CD14-positive monocyte (primary cell): Measurements from ENCODE around the gene SMG1. TPM values are rescaled to one million over a fixed set of nuclear protein-coding genes. Genes with fewer than 3 reads are reported as not detected.

Source experiments
- DNase-seq, 3 donors: peaks; one replicate each; pipeline ENCODE4 v3.0.0-alpha.2; 2011 to 2022
- H2AFZ ChIP-seq: 2 replicates; pipeline ENCODE4 v1.6.0; 2012; ENCODE audit warnings: mild to moderate bottlenecking, low read depth, low read length, inconsistent platforms; ENCODE audit not compliant: insufficient read depth, poor library complexity, severe bottlenecking
- H3K27ac ChIP-seq, 2 donors: 1 replicate in 1 of 2; 2 replicates in 1 of 2; pipeline ENCODE4 v1.5.1; 2012 to 2013; ENCODE audit warnings: low read length in 2 of 2, control low read depth in 1 of 2, inconsistent platforms in 1 of 2, low read depth in 1 of 2, mild to moderate bottlenecking in 1 of 2
- H3K27me3 ChIP-seq, 2 donors: one replicate each; pipeline versions ENCODE4 v1.6.0 to v1.6.1; 2011 to 2013; ENCODE audit warnings: low read length in 2 of 2; ENCODE audit not compliant: control insufficient read depth in 2 of 2, insufficient read depth in 2 of 2
- H3K36me3 ChIP-seq, 2 donors: replicated peaks in 1 of 2; 1 replicate in 1 of 2; 2 replicates in 1 of 2; pipeline versions ENCODE4 v1.5.1 to v1.6.1; 2012 to 2013; ENCODE audit warnings: low read length in 2 of 2, control low read depth in 1 of 2, inconsistent platforms in 1 of 2, mild to moderate bottlenecking in 1 of 2; ENCODE audit not compliant: insufficient read depth in 2 of 2, control insufficient read depth in 1 of 2
- H3K4me1 ChIP-seq, 2 donors: 1 replicate in 1 of 2; 2 replicates in 1 of 2; pipeline versions ENCODE4 v1.5.1 to v1.6.1; 2012 to 2013; ENCODE audit warnings: low read length in 2 of 2, control low read depth in 1 of 2, inconsistent platforms in 1 of 2, mild to moderate bottlenecking in 1 of 2, moderate library complexity in 1 of 2; ENCODE audit not compliant: insufficient read depth in 2 of 2, control insufficient read depth in 1 of 2
- H3K4me2 ChIP-seq: replicated peaks from 2 replicates; pipeline ENCODE3; 2012; ENCODE audit warnings: low read length, moderate library complexity, mild to moderate bottlenecking; ENCODE audit not compliant: poor library complexity, severe bottlenecking; ENCODE audit errors: extremely low read depth
- H3K4me3 ChIP-seq, 3 experiments: fragments of 200-600 bp in 1 of 3; sonication (generic) in 1 of 3; replicated peaks in 1 of 3; 1 replicate in 2 of 3; 2 replicates in 1 of 3; pipeline ENCODE4 v1.5.1; 2011 to 2013; ENCODE audit warnings: low read length in 3 of 3, mild to moderate bottlenecking in 3 of 3, control low read depth in 2 of 3, low read depth in 2 of 3, inconsistent platforms in 1 of 3, moderate library complexity in 1 of 3
- H3K79me2 ChIP-seq: 2 replicates; pipeline ENCODE4 v1.6.0; 2012; ENCODE audit warnings: mild to moderate bottlenecking, control low read depth, inconsistent platforms, low read length, moderate library complexity; ENCODE audit not compliant: insufficient read depth
- H3K9ac ChIP-seq: 2 replicates; pipeline ENCODE4 v1.6.0; 2017; ENCODE audit warnings: low read length, mild to moderate bottlenecking; ENCODE audit not compliant: insufficient read depth, poor library complexity, severe bottlenecking
- H3K9me3 ChIP-seq, 2 donors: replicated peaks in 1 of 2; 1 replicate in 1 of 2; 2 replicates in 1 of 2; pipeline versions ENCODE4 v1.5.1 to v1.6.1; 2012 to 2013; ENCODE audit warnings: low read length in 2 of 2, control low read depth in 1 of 2; ENCODE audit not compliant: control insufficient read depth in 1 of 2, insufficient read depth in 1 of 2
- H4K20me1 ChIP-seq: 2 replicates; pipeline ENCODE4 v1.6.0; 2012; ENCODE audit warnings: mild to moderate bottlenecking, low read length, control low read depth, moderate library complexity; ENCODE audit not compliant: insufficient read depth
- H3K27ac Mint-ChIP-seq, 7 donors: one replicate each; pipeline ENCODE4 v1.8.0; 2020; ENCODE audit warnings: mild to moderate bottlenecking in 7 of 7, mixed read lengths in 7 of 7, moderate library complexity in 6 of 7, inconsistent platforms in 2 of 7
- H3K27me3 Mint-ChIP-seq, 3 donors: one replicate each; pipeline ENCODE4 v1.8.0; 2021 to 2022; ENCODE audit warnings: low read depth in 3 of 3, mild to moderate bottlenecking in 3 of 3, mixed read lengths in 3 of 3, moderate library complexity in 3 of 3, inconsistent platforms in 1 of 3
- H3K36me3 Mint-ChIP-seq, 2 donors: one replicate each; pipeline ENCODE4 v1.8.0; 2020; ENCODE audit warnings: mixed read lengths in 2 of 2, inconsistent platforms in 1 of 2, mild to moderate bottlenecking in 1 of 2
- H3K4me1 Mint-ChIP-seq: one replicate; pipeline ENCODE4 v1.8.0; 2020; ENCODE audit warnings: mild to moderate bottlenecking, mixed read lengths
- H3K4me3 Mint-ChIP-seq, 2 donors: one replicate each; pipeline ENCODE4 v1.8.0; 2020; ENCODE audit warnings: mild to moderate bottlenecking in 2 of 2, mixed read lengths in 2 of 2, moderate library complexity in 1 of 2
- H3K9me3 Mint-ChIP-seq, 7 donors: one replicate each; pipeline ENCODE4 v1.8.0; 2020 to 2022; ENCODE audit warnings: mixed read lengths in 7 of 7, mild to moderate bottlenecking in 6 of 7, moderate library complexity in 6 of 7, inconsistent platforms in 2 of 7
- WGBS: methylation state at CpG from one replicate; pipeline ENCODE4 v1.1.5; 2013; ENCODE audit warnings: missing lambda C conversion rate; ENCODE audit not compliant: insufficient coverage; 5-methylcytosine and 5-hydroxymethylcytosine counted together
- intact Hi-C, 2 donors: fragments of 100-400 bp; cut with micrococcal nuclease; formaldehyde crosslinking; loops; one replicate each; pipeline versions ENCODE4 v1.15.0 to v1.15.1; 2023
- polyA plus RNA-seq, 3 donors: library from polyadenylated mRNA; depleted of rRNA in 1 of 3; unstranded in 2 of 3; stranded (reverse) in 1 of 3; fragments of 300-500 nt in 2 of 3; fragments of >200 nt in 1 of 3; fragmentation: Illumina TruSeq in 2 of 3; gene quantifications; 1 replicate in 2 of 3; 2 replicates in 1 of 3; pipeline ENCODE4 v1.2.3, GENCODE V29; 2012 to 2021
- TF ChIP-seq, protein P1 (sequence below): fragments of 200-600 bp; IDR thresholded peaks from one replicate; pipeline ENCODE4 v1.8.0; 2022; ENCODE audit warnings: antibody characterized with exemption, mild to moderate bottlenecking

The SMG1 gene
- polyA plus RNA-seq, 3 donors, result 2.4 to 31.8 (median 7.1) TPM

- 100% methylated on average over 3 of the region's 8 CpGs for WGBS
- Histone ChIP-seq H3K36me3 (peaks cover 95 to 96% of the 10 kb centered on the region in 2 donors), H3K9ac (no peak overlapping the region), H3K79me2 (no peaks in the 10 kb centered on the region), H2AFZ (no peak overlapping the region), H3K27me3 (no peaks in the 10 kb centered on the region), H3K27ac (no peak overlapping the region), H4K20me1 (peaks cover 14% of the 10 kb centered on the region), H3K4me3 (no peak overlapping the region), H3K4me1 (no peaks in the 10 kb centered on the region), H3K4me2 (no peak overlapping the region), H3K9me3 (peaks cover 10 to 15% of the 10 kb centered on the region in 2 donors)
- intact Hi-C loops, result no loop called here
- Mint-ChIP-seq H3K9me3 (peaks cover 0 to 11% (median 3%) of the 10 kb centered on the region in 7 donors), H3K4me1 (no peaks in the 10 kb centered on the region), H3K4me3 (no peak overlapping the region), H3K27me3 (no peaks in the 10 kb centered on the region), H3K27ac (no peak overlapping the region), H3K36me3 (peaks cover 80 to 89% of the 10 kb centered on the region in 2 donors)
- TF ChIP-seq, protein P1, sequence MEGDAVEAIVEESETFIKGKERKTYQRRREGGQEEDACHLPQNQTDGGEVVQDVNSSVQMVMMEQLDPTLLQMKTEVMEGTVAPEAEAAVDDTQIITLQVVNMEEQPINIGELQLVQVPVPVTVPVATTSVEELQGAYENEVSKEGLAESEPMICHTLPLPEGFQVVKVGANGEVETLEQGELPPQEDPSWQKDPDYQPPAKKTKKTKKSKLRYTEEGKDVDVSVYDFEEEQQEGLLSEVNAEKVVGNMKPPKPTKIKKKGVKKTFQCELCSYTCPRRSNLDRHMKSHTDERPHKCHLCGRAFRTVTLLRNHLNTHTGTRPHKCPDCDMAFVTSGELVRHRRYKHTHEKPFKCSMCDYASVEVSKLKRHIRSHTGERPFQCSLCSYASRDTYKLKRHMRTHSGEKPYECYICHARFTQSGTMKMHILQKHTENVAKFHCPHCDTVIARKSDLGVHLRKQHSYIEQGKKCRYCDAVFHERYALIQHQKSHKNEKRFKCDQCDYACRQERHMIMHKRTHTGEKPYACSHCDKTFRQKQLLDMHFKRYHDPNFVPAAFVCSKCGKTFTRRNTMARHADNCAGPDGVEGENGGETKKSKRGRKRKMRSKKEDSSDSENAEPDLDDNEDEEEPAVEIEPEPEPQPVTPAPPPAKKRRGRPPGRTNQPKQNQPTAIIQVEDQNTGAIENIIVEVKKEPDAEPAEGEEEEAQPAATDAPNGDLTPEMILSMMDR, result no peak
- no peak for DNase-seq
Measured at GRCh38 chr16:18832613-18833012, 93.6 kb downstream of the SMG1 start.

DNA sequence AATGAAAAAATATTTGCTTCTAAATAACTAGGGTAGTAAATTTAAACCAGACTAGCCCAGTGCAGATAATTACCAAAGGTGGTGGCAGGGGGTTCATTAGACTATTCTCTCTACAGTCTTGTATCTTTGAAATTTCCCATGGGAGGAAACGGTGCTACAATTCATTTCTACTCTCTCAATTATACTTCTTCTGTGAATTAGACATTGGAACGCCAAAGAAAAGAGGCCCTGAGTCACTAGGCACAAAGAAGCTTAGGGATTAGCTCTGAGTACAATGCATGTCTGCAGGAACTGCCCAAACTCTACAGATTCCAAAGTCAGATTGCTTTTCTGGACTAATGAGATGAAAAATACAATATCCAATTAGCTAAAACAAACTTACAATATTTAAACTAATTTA lies 94.2 kb downstream of the SMG1 start:
- no peak overlapping the region for H3K4me3 Mint-ChIP-seq

More for the DNA sequence above, 94.2 kb downstream of the SMG1 start:
- Histone ChIP-seq H3K27ac (no peak overlapping the region), H3K4me3 (no peak overlapping the region), H3K27me3 (no peaks in the 10 kb centered on the region), H3K4me2 (no peak overlapping the region), H3K9ac (no peak overlapping the region), H2AFZ (no peak overlapping the region), H4K20me1 (peaks cover 14% of the 10 kb centered on the region), H3K79me2 (no peaks in the 10 kb centered on the region), H3K9me3 (peaks cover 10 to 15% of the 10 kb centered on the region in 2 donors), H3K36me3 (peaks cover 90 to 92% of the 10 kb centered on the region in 2 donors), H3K4me1 (no peaks in the 10 kb centered on the region)
- DNase-seq, result no peak
- Mint-ChIP-seq H3K9me3 (peaks cover 2 to 11% (median 3%) of the 10 kb centered on the region in 7 donors), H3K27me3 (no peaks in the 10 kb centered on the region), H3K4me1 (no peaks in the 10 kb centered on the region), H3K36me3 (peaks cover 77 to 85% of the 10 kb centered on the region in 2 donors), H3K27ac (no peak overlapping the region)
- no CpG with 5 or more reads among the region's 2 CpGs for WGBS
- TF ChIP-seq, protein P1, result no peak
- intact Hi-C loops, result no loop called here
